A673 (cell line): ENCODE results near the gene BPTF.

ENCODE experiments used
- CTCF ChIP-seq: fragments of 300-800, 200-600 bp; sonication (generic); conservative IDR thresholded peaks from 2 replicates; pipeline ENCODE4 v1.5.1; 2017; ENCODE audit warnings: low read depth, mild to moderate bottlenecking, antibody characterized with exemption, low read length, moderate library complexity, mixed read lengths
- EZH2 ChIP-seq: fragments of 200-600 bp; sonication (generic); IDR thresholded peaks from 2 replicates; pipeline ENCODE4 v1.6.1; 2017; ENCODE audit warnings: borderline replicate concordance, low read depth, mild to moderate bottlenecking, mixed read lengths, antibody characterized with exemption, low read length; ENCODE audit not compliant: poor library complexity, severe bottlenecking

- TF ChIP-seq CTCF, result no peak
- no peak for TF ChIP-seq EZH2
These were observed 194.0 kb downstream of the BPTF start for GRCh38 chr17:68019336-68019674.
